ENCODE data around the gene NUDCD3.

NUDCD3 gene

GRCh38 chr7:44388089-44388970, 102.1 kb downstream of the NUDCD3 start:
- no peak for DNase-seq (ENCODE audit: extremely low spot score)
- ChIA-PET CTCF (no interaction called here), POLR2A (no interaction called here)
- TF ChIP-seq ELF4 (IDR thresholded peaks at IDR 0.05) (no peak), BHLHE40 (IDR thresholded peaks at IDR 0.05; ENCODE audit: borderline replicate concordance) (no peak), NFRKB (IDR thresholded peaks at IDR 0.05) (no peak), L3MBTL2 (conservative IDR thresholded peaks at IDR 0.05) (no peak), ZNF384 (IDR thresholded peaks at IDR 0.05) (no peak)

- TF ChIP-seq ELF4 (IDR thresholded peaks at IDR 0.05), result no peak
- TF ChIP-seq FOXA1 (IDR thresholded peaks at IDR 0.05), result no peak
- TF ChIP-seq TARDBP (IDR thresholded peaks at IDR 0.05), result no peak
- no peak for TF ChIP-seq FOXK2 (IDR thresholded peaks at IDR 0.05)
- TF ChIP-seq FOXM1 (IDR thresholded peaks at IDR 0.05; ENCODE audit: borderline replicate concordance), result no peak
- no peak for TF ChIP-seq LEF1 (IDR thresholded peaks at IDR 0.05; ENCODE audit: borderline replicate concordance)
- CTCF ChIA-PET, result no interaction called here
- POLR2A ChIA-PET, result no interaction called here
- no peak for DNase-seq (ENCODE audit: extremely low spot score)
Measured at GRCh38 chr7:44387389-44387788, 103.1 kb downstream of the NUDCD3 start.

- ChIA-PET CTCF (no interaction called here), POLR2A (no interaction called here)
- TF ChIP-seq FOXM1 (IDR thresholded peaks at IDR 0.05; ENCODE audit: borderline replicate concordance) (no peak), SP1 (IDR thresholded peaks at IDR 0.05) (no peak), FOXA1 (IDR thresholded peaks at IDR 0.05) (no peak), LEF1 (IDR thresholded peaks at IDR 0.05; ENCODE audit: borderline replicate concordance) (no peak), BHLHE40 (IDR thresholded peaks at IDR 0.05; ENCODE audit: borderline replicate concordance) (no peak)
- no peak for DNase-seq (ENCODE audit: extremely low spot score)
Measured at GRCh38 chr7:44386139-44386913, 104.1 kb downstream of the NUDCD3 start.

- DNase-seq (ENCODE audit: extremely low spot score), result no peak
- TF ChIP-seq ELF4 (IDR thresholded peaks at IDR 0.05) (no peak), FOXA1 (IDR thresholded peaks at IDR 0.05) (no peak), HDGF (IDR thresholded peaks at IDR 0.05; ENCODE audit: borderline replicate concordance) (no peak), FOXK2 (IDR thresholded peaks at IDR 0.05) (no peak), TARDBP (IDR thresholded peaks at IDR 0.05) (no peak), SP1 (IDR thresholded peaks at IDR 0.05) (no peak), LEF1 (IDR thresholded peaks at IDR 0.05; ENCODE audit: borderline replicate concordance) (no peak), CTBP1 (IDR thresholded peaks at IDR 0.05; ENCODE audit: borderline replicate concordance) (no peak), L3MBTL2 (conservative IDR thresholded peaks at IDR 0.05) (no peak)
- ChIA-PET CTCF (no interaction called here), POLR2A (no interaction called here)
Measured at GRCh38 chr7:44385434-44386138, 104.9 kb downstream of the NUDCD3 start.

- ChIA-PET CTCF (no interaction called here), POLR2A (no interaction called here)
- TF ChIP-seq ELF4 (IDR thresholded peaks at IDR 0.05), result no peak
- no peak for TF ChIP-seq BHLHE40 (IDR thresholded peaks at IDR 0.05; ENCODE audit: borderline replicate concordance)
- no peak for TF ChIP-seq FOXA1 (IDR thresholded peaks at IDR 0.05)
- no peak for TF ChIP-seq TARDBP (IDR thresholded peaks at IDR 0.05)
- no peak for TF ChIP-seq PKNOX1 (IDR thresholded peaks at IDR 0.05)
- no peak for TF ChIP-seq SP1 (IDR thresholded peaks at IDR 0.05)
- TF ChIP-seq ARNT (IDR thresholded peaks at IDR 0.05), result no peak
- TF ChIP-seq L3MBTL2 (conservative IDR thresholded peaks at IDR 0.05), result no peak
- TF ChIP-seq ZNF384 (IDR thresholded peaks at IDR 0.05), result no peak
- TF ChIP-seq FOXK2 (IDR thresholded peaks at IDR 0.05), result no peak
- TF ChIP-seq SUZ12 (IDR thresholded peaks at IDR 0.05), result no peak
- no peak for TF ChIP-seq NFRKB (IDR thresholded peaks at IDR 0.05)
- no peak for TF ChIP-seq LEF1 (IDR thresholded peaks at IDR 0.05; ENCODE audit: borderline replicate concordance)
- TF ChIP-seq FOXM1 (IDR thresholded peaks at IDR 0.05; ENCODE audit: borderline replicate concordance), result no peak
- TF ChIP-seq CTBP1 (IDR thresholded peaks at IDR 0.05; ENCODE audit: borderline replicate concordance), result no peak
- no peak for TF ChIP-seq HDGF (IDR thresholded peaks at IDR 0.05; ENCODE audit: borderline replicate concordance)
- DNase-seq (ENCODE audit: extremely low spot score), result no peak
Measured at GRCh38 chr7:44384586-44385433, 105.6 kb downstream of the NUDCD3 start.

GRCh38 chr7:44383566-44383965, 106.9 kb downstream of the NUDCD3 start:
- TF ChIP-seq SP1 (IDR thresholded peaks at IDR 0.05), result no peak
- TF ChIP-seq FOXK2 (IDR thresholded peaks at IDR 0.05), result no peak
- no peak for TF ChIP-seq TARDBP (IDR thresholded peaks at IDR 0.05)
- TF ChIP-seq ELF4 (IDR thresholded peaks at IDR 0.05), result no peak
- no peak for TF ChIP-seq FOXM1 (IDR thresholded peaks at IDR 0.05; ENCODE audit: borderline replicate concordance)
- TF ChIP-seq FOXA1 (IDR thresholded peaks at IDR 0.05), result no peak
- TF ChIP-seq PKNOX1 (IDR thresholded peaks at IDR 0.05), result no peak
- TF ChIP-seq L3MBTL2 (conservative IDR thresholded peaks at IDR 0.05), result no peak
- no peak for TF ChIP-seq LEF1 (IDR thresholded peaks at IDR 0.05; ENCODE audit: borderline replicate concordance)
- no peak for TF ChIP-seq CTBP1 (IDR thresholded peaks at IDR 0.05; ENCODE audit: borderline replicate concordance)
- no peak for TF ChIP-seq SUZ12 (IDR thresholded peaks at IDR 0.05)
- no peak for TF ChIP-seq ZNF384 (IDR thresholded peaks at IDR 0.05)
- POLR2A ChIA-PET, result no interaction called here
- CTCF ChIA-PET, result no interaction called here
- no peak for DNase-seq (ENCODE audit: extremely low spot score)

Measured in HEK293T (cell line).